Natural killer cell (primary cell): ENCODE measurements around the gene PUS1. TPM values are rescaled to one million over a fixed set of nuclear protein-coding genes. Genes with fewer than 3 reads are reported as not detected.
A peak's percentile ranks its signal among the peaks of the same experiment; 100 is the strongest.

Experiments
- ATAC-seq, 3 donors: fragments of 150-1000 bp in 2 of 3; fragments of 200-7000 bp in 1 of 3; cut with Tn5 transposase; 1 replicate in 1 of 3; 2 replicates in 2 of 3; pipeline ENCODE4 v1.10.0; 2021; ENCODE audit warnings: mild to moderate bottlenecking in 2 of 3, moderate library complexity in 2 of 3
- DNase-seq, 2 donors: peaks; one replicate each; pipeline versions ENCODE4 v3.0.0 to v3.0.0-alpha.2; 2013 to 2021; ENCODE audit warnings: mixed read lengths in 1 of 2
- H3K27ac ChIP-seq: one replicate; pipeline ENCODE4 v1.5.1; 2013; ENCODE audit warnings: mild to moderate bottlenecking, low read length
- H3K27me3 ChIP-seq: one replicate; pipeline ENCODE4 v1.6.1; 2013; ENCODE audit warnings: low read length; ENCODE audit not compliant: control insufficient read depth, insufficient read depth
- H3K36me3 ChIP-seq: one replicate; pipeline ENCODE4 v1.6.1; 2013; ENCODE audit warnings: low read length; ENCODE audit not compliant: control insufficient read depth, insufficient read depth
- H3K4me1 ChIP-seq: one replicate; pipeline ENCODE4 v1.6.1; 2013; ENCODE audit warnings: low read length; ENCODE audit not compliant: control insufficient read depth, insufficient read depth
- H3K4me3 ChIP-seq: one replicate; pipeline ENCODE4 v1.5.1; 2013; ENCODE audit warnings: low read length
- H3K9me3 ChIP-seq: one replicate; pipeline ENCODE4 v1.6.1; 2013; ENCODE audit warnings: low read length; ENCODE audit not compliant: control insufficient read depth, insufficient read depth
- H3K27ac Mint-ChIP-seq, 2 donors: one replicate each; pipeline ENCODE4 v1.8.0; 2022; ENCODE audit warnings: mild to moderate bottlenecking in 2 of 2, mixed read lengths in 2 of 2, moderate library complexity in 1 of 2
- H3K27me3 Mint-ChIP-seq, 2 donors: one replicate each; pipeline ENCODE4 v1.8.0; 2022; ENCODE audit warnings: low read depth in 2 of 2, mixed read lengths in 2 of 2
- H3K36me3 Mint-ChIP-seq: one replicate; pipeline ENCODE4 v1.8.0; 2022; ENCODE audit warnings: mixed read lengths
- H3K4me1 Mint-ChIP-seq, 2 donors: one replicate each; pipeline ENCODE4 v1.8.0; 2022; ENCODE audit warnings: mixed read lengths in 2 of 2
- H3K4me3 Mint-ChIP-seq: one replicate; pipeline ENCODE4 v1.8.0; 2022; ENCODE audit warnings: mild to moderate bottlenecking, moderate library complexity, mixed read lengths
- H3K9me3 Mint-ChIP-seq, 2 donors: one replicate each; pipeline ENCODE4 v1.8.0; 2022; ENCODE audit warnings: mixed read lengths in 2 of 2
- CTCF ChIP-seq: fragments of 200-600 bp; IDR thresholded peaks from one replicate; pipeline ENCODE4 v1.8.0; 2022; ENCODE audit warnings: antibody characterized with exemption
- WGBS: methylation state at CpG from one replicate; pipeline ENCODE4 v1.1.7; 2013; ENCODE audit warnings: missing lambda C conversion rate; ENCODE audit not compliant: insufficient coverage; 5-methylcytosine and 5-hydroxymethylcytosine counted together
- intact Hi-C: fragments of 100-400 bp; cut with micrococcal nuclease; formaldehyde crosslinking; loops from one replicate; pipeline ENCODE4 v1.14.2; 2022
- total RNA-seq, 4 donors: library from RNA; stranded (reverse); fragments of 120-200 nt in 1 of 4; gene quantifications; one replicate each; pipeline versions ENCODE4 v1.2.3 to v1.2.4, GENCODE V29; 2013 to 2022

The PUS1 gene
- total RNA-seq, 3 donors from 2014 or later (not counting 1 experiment from before 2014, with no cell fraction given) = 16.9 to 21.9 (median 20.6) TPM

DNA sequence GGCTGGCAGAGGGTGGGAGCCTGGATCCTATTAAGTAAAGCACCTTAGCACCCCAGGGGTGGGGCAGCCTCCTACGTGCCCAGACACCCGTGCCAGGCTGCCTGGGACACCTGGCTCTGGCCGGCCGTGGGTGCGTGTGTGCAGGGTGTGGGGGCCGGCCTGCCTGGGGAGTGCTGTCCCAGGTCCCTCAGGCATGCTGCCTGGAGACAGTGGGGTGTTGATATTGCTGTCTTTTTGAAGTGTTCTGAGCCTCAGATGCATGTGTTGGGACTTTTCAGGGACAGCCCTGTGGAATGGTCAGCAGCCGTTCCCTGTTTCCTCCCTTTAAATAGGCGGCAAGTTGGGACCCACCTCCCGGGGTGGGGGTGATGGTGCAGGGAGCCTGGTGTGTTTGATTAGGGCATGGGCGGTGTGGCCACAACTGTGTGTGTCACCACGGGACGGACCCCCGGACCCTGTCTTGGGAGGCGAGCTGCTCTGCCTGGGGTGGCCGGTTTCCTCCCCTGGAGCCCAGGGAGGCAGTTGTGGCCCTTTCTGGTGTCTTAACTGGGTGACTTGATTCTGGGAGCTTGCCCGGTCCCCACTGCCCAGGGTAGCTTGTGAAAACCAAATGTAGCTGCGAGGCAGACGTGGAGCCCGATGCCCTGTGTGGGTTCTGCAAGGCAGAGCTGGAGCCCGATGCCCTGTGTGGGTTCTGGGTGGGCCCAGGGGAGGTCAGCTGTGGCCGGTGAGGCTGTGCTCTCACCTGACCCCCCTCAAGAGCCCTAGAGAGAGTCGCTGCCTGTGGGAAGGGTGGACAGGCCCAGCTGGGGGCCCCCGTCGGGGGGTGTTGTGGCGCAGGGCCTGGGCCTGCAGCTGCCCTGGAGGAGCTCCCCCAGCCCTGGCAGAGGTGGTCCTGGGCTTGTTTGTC, 26.5 kb upstream of the PUS1 start:
- Mint-ChIP-seq H3K4me3 (no peak overlapping the region), H3K27ac (peak overlapping the region in 1 of 2 donors; percentile 40), H3K9me3 (no peaks in the 10 kb centered on the region), H3K4me1 (peaks cover 0 to 34% of the 10 kb centered on the region in 2 donors), H3K27me3 (no peaks in the 10 kb centered on the region), H3K36me3 (no peaks in the 10 kb centered on the region)
- H3K9me3 ChIP-seq = no peaks in the 10 kb centered on the region
- no peak for TF ChIP-seq CTCF
- no peak overlapping the region for H3K27ac ChIP-seq
- no peaks in the 10 kb centered on the region for H3K27me3 ChIP-seq
- intact Hi-C loops = no loop called here
- ATAC-seq = peak in 1 of 3 donors; percentile 6
- WGBS = 91% methylated on average over 25 of the region's 25 CpGs
- H3K4me1 ChIP-seq = peaks cover 20% of the 10 kb centered on the region
- DNase-seq = no peak
- H3K36me3 ChIP-seq = no peaks in the 10 kb centered on the region
- H3K4me3 ChIP-seq = no peak overlapping the region

- intact Hi-C loops = no loop called here
- H3K36me3 Mint-ChIP-seq = no peaks in the 10 kb centered on the region
- peak overlapping the region in 1 of 2 donors; percentile 63 for H3K27ac Mint-ChIP-seq
- no peaks in the 10 kb centered on the region for H3K27me3 Mint-ChIP-seq
- H3K4me3 Mint-ChIP-seq = no peak overlapping the region
- H3K4me3 ChIP-seq = no peak overlapping the region
- H3K27ac ChIP-seq = no peak overlapping the region
- peaks cover 0 to 28% of the 10 kb centered on the region in 2 donors for H3K4me1 Mint-ChIP-seq
- H3K27me3 ChIP-seq = no peaks in the 10 kb centered on the region
- DNase-seq (no peak), ATAC-seq (no peak)
- H3K36me3 ChIP-seq = no peaks in the 10 kb centered on the region
- peaks cover 20% of the 10 kb centered on the region for H3K4me1 ChIP-seq
- H3K9me3 Mint-ChIP-seq = no peaks in the 10 kb centered on the region
- TF ChIP-seq CTCF = no peak
- no peaks in the 10 kb centered on the region for H3K9me3 ChIP-seq
- WGBS = 95% methylated on average over 12 of the region's 13 CpGs
These were observed 25.5 kb upstream of the PUS1 start for GRCh38 chr12:131903270-131904255.

GRCh38 chr12:131904346-131904745, 24.7 kb upstream of the PUS1 start:
- Histone ChIP-seq H3K36me3 (peaks cover 2% of the 10 kb centered on the region), H3K4me1 (peaks cover 20% of the 10 kb centered on the region), H3K27ac (no peak overlapping the region), H3K27me3 (no peaks in the 10 kb centered on the region), H3K4me3 (no peak overlapping the region), H3K9me3 (no peaks in the 10 kb centered on the region)
- intact Hi-C loops = no loop called here
- H3K4me3 Mint-ChIP-seq = no peak overlapping the region
- no peak for TF ChIP-seq CTCF
- ATAC-seq (no peak), DNase-seq (no peak)
- WGBS = 95% methylated on average over 5 of the region's 5 CpGs
- H3K9me3 Mint-ChIP-seq = no peaks in the 10 kb centered on the region
- no peaks in the 10 kb centered on the region for H3K36me3 Mint-ChIP-seq
- no peaks in the 10 kb centered on the region for H3K27me3 Mint-ChIP-seq
- H3K27ac Mint-ChIP-seq = no peak overlapping the region
- peaks cover 0 to 28% of the 10 kb centered on the region in 2 donors for H3K4me1 Mint-ChIP-seq
